SIG-M5 (cell line): ENCODE measurements around the gene GDPD4.

Source experiments
- DNase-seq: peaks from one replicate; lab custom pipeline; 2025; lab: John Stamatoyannopoulos, UW

Gene GDPD4

GRCh38 chr11:77205467-77206263 lies 95.8 kb downstream of the GDPD4 start:
- no peak for DNase-seq

- no peak for DNase-seq
Observed at GRCh38 chr11:77204754-77205466, 96.6 kb downstream of the GDPD4 start.

- DNase-seq, result no peak
Observed at GRCh38 chr11:77203901-77204753, 97.4 kb downstream of the GDPD4 start.

- DNase-seq, result no peak
Observed at GRCh38 chr11:77202941-77203900, 98.3 kb downstream of the GDPD4 start.

GRCh38 chr11:77201991-77202841 lies 99.3 kb downstream of the GDPD4 start:
- no peak for DNase-seq

GRCh38 chr11:77201370-77201769 lies 100.1 kb downstream of the GDPD4 start:
- DNase-seq, result no peak

- no peak for DNase-seq
Observed at GRCh38 chr11:77200351-77201268, 100.9 kb downstream of the GDPD4 start.

- no peak for DNase-seq
Observed at GRCh38 chr11:77199137-77199745, 102.2 kb downstream of the GDPD4 start.

GRCh38 chr11:77198440-77198849 lies 103.0 kb downstream of the GDPD4 start:
- no peak for DNase-seq

GRCh38 chr11:77197626-77198320 lies 103.7 kb downstream of the GDPD4 start:
- no peak for DNase-seq

- no peak for DNase-seq
Observed at GRCh38 chr11:77196961-77197360, 104.5 kb downstream of the GDPD4 start.

- no peak for DNase-seq
Observed at GRCh38 chr11:77195071-77195755, 106.3 kb downstream of the GDPD4 start.

- no peak for DNase-seq
Observed at GRCh38 chr11:77193911-77194830, 107.3 kb downstream of the GDPD4 start.

- no peak for DNase-seq
Observed at GRCh38 chr11:77193167-77193566, 108.3 kb downstream of the GDPD4 start.

- no peak for DNase-seq
Observed at GRCh38 chr11:77191823-77192495, 109.5 kb downstream of the GDPD4 start.

- DNase-seq, result no peak
Observed at GRCh38 chr11:77191429-77191822, 110.1 kb downstream of the GDPD4 start.
